Spleen (tissue), 7 donors: Measurements from ENCODE around the gene ASZ1.

ENCODE experiments used
- POLR2A ChIP-seq, 3 donors: fragments of 450-650 bp; IDR thresholded peaks; one replicate each; pipeline ENCODE4 v1.5.1; 2017; ENCODE audit warnings: antibody characterized with exemption in 3 of 3, mild to moderate bottlenecking in 1 of 3
- POLR2AphosphoS5 ChIP-seq, 3 donors: sonication (generic); formaldehyde crosslinking; IDR thresholded peaks; one replicate each; pipeline ENCODE4 v1.5.1; 2017; ENCODE audit warnings: antibody characterized with exemption in 3 of 3
- TF ChIP-seq, protein P1 (sequence below), 11 experiments: fragments of 200-600 bp in 7 of 11; fragments of 450-650 bp in 4 of 11; sonication (generic) in 4 of 11; IDR thresholded peaks in 8 of 11; conservative IDR thresholded peaks in 3 of 11; 1 replicate in 7 of 11; 2 replicates in 4 of 11; pipeline versions ENCODE4 v1.4.0 to v1.8.0; 2016 to 2021; ENCODE audit warnings: antibody characterized with exemption in 11 of 11, inconsistent platforms in 4 of 11, mild to moderate bottlenecking in 1 of 11
- donor health status: DM: no; HTN: no; CAD: no; lungs with moderate emphysema.
- donor health status: DM: no; HTN: no; CAD: no.
- donor health status: DM: no; HTN: no; CAD: no.

DNA sequence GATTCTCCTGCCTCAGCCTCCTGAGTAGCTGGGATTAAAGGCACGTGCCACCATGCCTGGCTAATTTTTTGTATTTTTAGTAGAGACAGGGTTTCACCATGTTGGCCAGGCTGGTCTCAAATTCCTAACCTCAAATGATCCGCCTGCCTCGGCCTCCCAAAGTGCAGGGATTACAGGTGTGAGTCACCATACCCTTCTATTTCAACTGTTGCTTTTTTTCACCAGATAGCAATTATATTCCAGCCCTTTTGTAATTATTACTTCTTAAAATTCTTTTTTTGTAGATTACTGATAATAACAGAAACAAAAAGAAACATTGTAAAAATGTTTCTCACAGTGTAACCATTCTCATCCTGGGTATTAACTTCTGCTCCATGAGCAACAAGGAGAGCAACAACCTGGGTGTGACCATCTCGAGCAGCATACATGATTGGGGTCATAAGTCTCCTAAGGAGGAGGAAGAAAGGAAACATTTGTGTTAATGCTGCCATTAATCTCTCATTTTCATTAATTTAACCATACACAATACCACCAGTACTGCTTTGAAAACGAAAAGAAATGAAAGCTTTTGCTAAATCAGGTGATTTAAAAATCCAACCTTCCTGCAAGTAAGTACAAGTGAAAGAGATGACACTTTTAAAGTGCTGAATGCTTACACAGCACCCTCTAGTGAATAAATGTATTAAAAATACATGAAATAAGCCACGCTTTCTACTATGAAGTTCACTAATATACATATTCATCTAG, 41.8 kb downstream of the ASZ1 start:
- TF ChIP-seq, protein P1, sequence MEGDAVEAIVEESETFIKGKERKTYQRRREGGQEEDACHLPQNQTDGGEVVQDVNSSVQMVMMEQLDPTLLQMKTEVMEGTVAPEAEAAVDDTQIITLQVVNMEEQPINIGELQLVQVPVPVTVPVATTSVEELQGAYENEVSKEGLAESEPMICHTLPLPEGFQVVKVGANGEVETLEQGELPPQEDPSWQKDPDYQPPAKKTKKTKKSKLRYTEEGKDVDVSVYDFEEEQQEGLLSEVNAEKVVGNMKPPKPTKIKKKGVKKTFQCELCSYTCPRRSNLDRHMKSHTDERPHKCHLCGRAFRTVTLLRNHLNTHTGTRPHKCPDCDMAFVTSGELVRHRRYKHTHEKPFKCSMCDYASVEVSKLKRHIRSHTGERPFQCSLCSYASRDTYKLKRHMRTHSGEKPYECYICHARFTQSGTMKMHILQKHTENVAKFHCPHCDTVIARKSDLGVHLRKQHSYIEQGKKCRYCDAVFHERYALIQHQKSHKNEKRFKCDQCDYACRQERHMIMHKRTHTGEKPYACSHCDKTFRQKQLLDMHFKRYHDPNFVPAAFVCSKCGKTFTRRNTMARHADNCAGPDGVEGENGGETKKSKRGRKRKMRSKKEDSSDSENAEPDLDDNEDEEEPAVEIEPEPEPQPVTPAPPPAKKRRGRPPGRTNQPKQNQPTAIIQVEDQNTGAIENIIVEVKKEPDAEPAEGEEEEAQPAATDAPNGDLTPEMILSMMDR (IDR thresholded peaks at IDR 0.05 in 8 of 11, conservative IDR thresholded peaks at IDR 0.05 in 3 of 11), result no peak
- no peak for TF ChIP-seq POLR2A (IDR thresholded peaks at IDR 0.05)
- no peak for TF ChIP-seq POLR2AphosphoS5 (IDR thresholded peaks at IDR 0.05)
